ENCODE results near the gene TDRD9.

- TF ChIP-seq CREB1 (IDR thresholded peaks at IDR 0.05; ENCODE audit: low read depth) (no peak), YY1 (IDR thresholded peaks at IDR 0.05; ENCODE audit: low read depth) (no peak), RAD21 (IDR thresholded peaks at IDR 0.05; ENCODE audit: low read depth) (no peak), FOXM1 (IDR thresholded peaks at IDR 0.05; ENCODE audit: borderline replicate concordance, low read depth) (no peak), NFIC (IDR thresholded peaks at IDR 0.05) (no peak), REST (IDR thresholded peaks at IDR 0.05; ENCODE audit: low read depth) (no peak), MAX (IDR thresholded peaks at IDR 0.05) (no peak), TCF12 (IDR thresholded peaks at IDR 0.05; ENCODE audit: low read depth) (no peak), TAF1 (IDR thresholded peaks at IDR 0.05; ENCODE audit: low read depth) (no peak), EGR1 (IDR thresholded peaks at IDR 0.05) (no peak), USF1 (IDR thresholded peaks at IDR 0.05) (no peak)
These were observed 45.1 kb upstream of the TDRD9 start for GRCh38 chr14:103883263-103883523.
